Lower leg skin (tissue), 4 donors: Measurements from ENCODE around the gene HPD. TPM values are rescaled to one million over a fixed set of nuclear protein-coding genes. Genes with fewer than 3 reads are reported as not detected.

Experiments used
- DNase-seq, 2 donors: peaks; one replicate each; pipeline ENCODE4 v3.0.0-alpha.2; 2019; ENCODE audit warnings: low spot score in 2 of 2
- H3K4me3 ChIP-seq: fragments of 200-600 bp; sonication (generic); 2 replicates; pipeline ENCODE4 v1.5.1; 2017; ENCODE audit warnings: mild to moderate bottlenecking, low read depth; ENCODE audit not compliant: poor library complexity, severe bottlenecking
- POLR2A ChIP-seq, 2 donors: fragments of 450-650 bp; IDR thresholded peaks; one replicate each; pipeline ENCODE4 v1.6.1; 2016 to 2017; ENCODE audit warnings: antibody characterized with exemption in 2 of 2, mild to moderate bottlenecking in 1 of 2, moderate library complexity in 1 of 2
- WGBS, 2 donors: methylation state at CpG; one replicate each; pipeline ENCODE4 v1.1.5; 2018; 5-methylcytosine and 5-hydroxymethylcytosine counted together
- intact Hi-C: fragments of 100-400 bp; cut with DNase I; formaldehyde crosslinking; loops from one replicate; pipeline ENCODE4 v1.15.0; 2023; ENCODE audit warnings: low total_unique reads
- total RNA-seq, 4 donors: library from RNA; depleted of rRNA; stranded (reverse); fragments of >200 nt; gene quantifications; one replicate each; pipeline ENCODE4 v1.1.0, GENCODE V29; 2016
- TF ChIP-seq, protein P1 (sequence below), 3 donors: fragments of 450-650 bp; IDR thresholded peaks; one replicate each; pipeline ENCODE4 v1.5.1; 2016; ENCODE audit warnings: antibody characterized with exemption in 3 of 3, mild to moderate bottlenecking in 3 of 3, moderate library complexity in 2 of 3

HPD gene
- total RNA-seq, 4 donors from 2014 or later: not detected

DNA sequence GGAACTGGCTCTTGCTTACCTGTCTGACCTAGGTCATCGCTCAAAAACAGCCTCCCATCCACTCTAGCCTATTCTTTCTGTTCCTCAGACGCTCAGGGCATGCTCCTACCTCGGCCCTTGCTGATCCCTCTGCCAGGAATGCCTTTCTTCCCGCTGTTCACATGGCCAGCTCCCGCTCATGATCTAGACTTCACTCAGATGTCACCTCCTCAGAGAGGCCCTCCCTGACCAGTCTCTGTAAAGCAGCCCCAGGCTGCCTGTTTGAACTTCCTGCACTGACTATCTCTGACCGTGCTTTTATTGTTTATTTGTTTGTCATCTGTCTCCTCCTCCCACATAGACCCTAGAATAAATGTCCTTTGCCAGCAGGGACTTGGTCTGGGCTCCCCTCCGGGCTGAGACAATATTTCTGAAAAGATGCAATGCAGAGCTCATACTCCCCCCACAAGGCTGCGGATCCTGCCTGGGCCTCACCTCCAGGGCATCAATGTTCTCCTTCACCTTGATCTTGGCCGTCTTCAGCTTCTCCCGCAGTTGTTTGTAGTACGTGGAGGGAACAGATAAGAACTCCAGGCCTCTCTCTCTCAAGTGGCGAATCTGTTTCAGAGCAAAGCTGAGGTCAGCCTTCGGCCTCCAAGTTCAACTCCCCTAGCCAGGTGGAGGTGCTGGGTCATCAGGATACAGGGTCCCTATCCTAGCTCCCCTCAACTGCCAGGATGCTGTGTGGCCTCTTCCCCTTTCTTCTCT lies 15.2 kb downstream of the HPD start:
- H3K4me3 ChIP-seq: no peak overlapping the region
- no peak for DNase-seq
- TF ChIP-seq, protein P1, sequence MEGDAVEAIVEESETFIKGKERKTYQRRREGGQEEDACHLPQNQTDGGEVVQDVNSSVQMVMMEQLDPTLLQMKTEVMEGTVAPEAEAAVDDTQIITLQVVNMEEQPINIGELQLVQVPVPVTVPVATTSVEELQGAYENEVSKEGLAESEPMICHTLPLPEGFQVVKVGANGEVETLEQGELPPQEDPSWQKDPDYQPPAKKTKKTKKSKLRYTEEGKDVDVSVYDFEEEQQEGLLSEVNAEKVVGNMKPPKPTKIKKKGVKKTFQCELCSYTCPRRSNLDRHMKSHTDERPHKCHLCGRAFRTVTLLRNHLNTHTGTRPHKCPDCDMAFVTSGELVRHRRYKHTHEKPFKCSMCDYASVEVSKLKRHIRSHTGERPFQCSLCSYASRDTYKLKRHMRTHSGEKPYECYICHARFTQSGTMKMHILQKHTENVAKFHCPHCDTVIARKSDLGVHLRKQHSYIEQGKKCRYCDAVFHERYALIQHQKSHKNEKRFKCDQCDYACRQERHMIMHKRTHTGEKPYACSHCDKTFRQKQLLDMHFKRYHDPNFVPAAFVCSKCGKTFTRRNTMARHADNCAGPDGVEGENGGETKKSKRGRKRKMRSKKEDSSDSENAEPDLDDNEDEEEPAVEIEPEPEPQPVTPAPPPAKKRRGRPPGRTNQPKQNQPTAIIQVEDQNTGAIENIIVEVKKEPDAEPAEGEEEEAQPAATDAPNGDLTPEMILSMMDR (IDR thresholded peaks at IDR 0.05): no peak
- no peak for TF ChIP-seq POLR2A (IDR thresholded peaks at IDR 0.05)
- intact Hi-C loops: no loop called here
- WGBS, 2 donors: 77 to 79% methylated on average over 13 of the region's 13 CpGs

DNA sequence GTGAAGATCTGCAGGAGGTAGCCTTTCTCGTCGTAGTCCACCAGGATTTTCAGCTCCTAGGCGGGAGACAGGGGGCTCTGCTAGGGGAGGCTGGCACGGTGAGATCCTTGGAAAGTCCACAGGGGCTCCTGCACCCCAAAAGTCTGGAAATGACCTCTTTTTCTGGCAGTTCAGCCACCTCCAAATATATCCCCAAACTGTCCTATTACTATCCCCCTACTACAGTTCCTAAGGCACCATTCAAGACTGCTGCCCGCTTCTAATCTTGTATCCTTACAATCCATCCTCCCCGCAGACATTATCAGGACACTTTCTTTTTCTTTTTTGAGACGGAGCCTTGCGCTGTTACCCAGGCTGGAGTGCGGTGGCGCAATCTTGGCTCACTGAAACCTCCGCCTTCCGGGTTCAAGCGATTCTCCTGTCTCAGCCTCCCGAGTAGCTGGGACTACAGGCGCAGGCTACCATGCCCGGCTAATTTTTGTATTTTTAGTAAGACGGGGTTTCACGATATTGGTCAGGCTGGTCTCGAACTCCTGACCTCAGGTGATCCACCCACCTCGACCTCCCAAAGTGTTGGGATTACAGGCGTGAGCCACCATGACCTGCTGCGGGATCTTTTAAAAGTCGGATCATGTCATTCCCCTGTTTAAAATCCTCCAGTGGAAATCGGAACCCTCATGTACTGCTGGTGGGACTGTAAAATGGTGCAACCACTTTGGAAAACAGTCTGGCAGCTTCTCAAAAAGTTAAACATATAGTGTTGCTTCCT lies 18.5 kb downstream of the HPD start:
- intact Hi-C loops: no loop called here
- peak overlapping the region; percentile 20 for H3K4me3 ChIP-seq
- TF ChIP-seq, protein P1 (IDR thresholded peaks at IDR 0.05): no peak
- no peak for TF ChIP-seq POLR2A (IDR thresholded peaks at IDR 0.05)
- DNase-seq: no peak
- 75 to 76% methylated on average over 24 of the region's 24 CpGs for WGBS, 2 donors

DNA sequence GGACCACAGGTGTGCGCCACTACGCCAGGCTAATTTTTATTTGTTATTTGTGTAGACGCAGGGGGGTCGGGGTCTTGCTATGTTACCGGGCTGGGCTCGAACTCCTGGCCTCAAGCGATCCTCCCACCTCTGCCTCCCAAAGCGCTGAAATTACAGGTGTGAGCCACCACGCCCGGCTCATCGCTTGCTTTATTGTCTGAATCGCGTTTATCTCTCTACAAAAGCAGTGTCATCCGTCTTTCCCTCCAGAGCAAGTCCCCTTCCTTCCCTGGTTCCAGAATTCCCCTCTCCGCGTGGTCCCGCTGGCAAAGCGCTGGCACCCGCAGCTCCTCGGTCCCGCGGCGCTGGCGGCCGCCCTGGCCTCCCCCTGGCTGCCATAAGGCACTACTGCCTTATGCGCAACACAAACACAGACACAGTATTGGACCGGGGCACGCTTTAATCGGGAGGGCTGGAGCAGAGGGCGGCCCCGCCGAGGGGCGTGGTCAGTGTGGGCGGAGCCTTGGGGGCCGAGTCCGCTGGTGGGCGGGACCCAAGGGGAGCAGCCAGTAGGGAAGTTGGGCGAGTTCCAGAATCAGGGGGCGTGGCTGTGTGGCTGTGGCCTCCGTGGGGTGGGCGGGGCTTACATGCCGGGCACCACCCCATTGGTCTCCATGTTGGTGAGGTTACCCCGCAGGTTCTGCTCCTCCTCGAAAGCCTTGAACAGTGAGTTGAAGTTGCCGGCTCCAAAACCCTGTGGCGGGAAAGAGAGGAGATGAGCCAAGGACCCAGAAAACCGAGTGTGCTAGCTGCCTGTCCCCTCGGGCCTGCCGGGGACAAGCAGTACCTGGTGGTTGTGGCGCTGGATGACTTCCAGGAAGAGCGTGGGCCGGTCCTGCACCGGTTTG lies 19.3 kb downstream of the HPD start:
- WGBS, 2 donors: 12 to 17% methylated on average over 31 to 53 of the region's 53 CpGs

DNA sequence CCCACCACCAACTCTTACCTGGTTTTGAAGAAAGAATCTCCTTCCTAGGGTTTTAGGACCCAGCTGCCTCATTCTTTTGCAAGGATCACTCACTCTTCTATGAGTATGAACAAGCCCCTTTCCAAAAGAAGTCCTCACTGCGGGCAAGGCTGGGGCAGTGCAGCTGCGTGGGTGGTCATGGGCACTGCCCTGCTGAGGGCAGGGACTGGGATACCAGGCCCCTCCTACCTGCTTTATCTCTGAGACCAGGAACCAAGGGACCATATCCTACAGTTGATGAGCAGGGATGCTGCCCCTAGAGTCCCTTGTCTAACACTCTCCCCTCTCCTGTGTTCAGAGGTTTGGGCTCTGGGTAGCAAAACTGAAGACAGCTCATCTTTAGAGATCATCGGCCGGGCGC lies 20.5 kb downstream of the HPD start:
- intact Hi-C loops: no loop called here
- DNase-seq: no peak
- H3K4me3 ChIP-seq: no peak overlapping the region
- no peak for TF ChIP-seq POLR2A (IDR thresholded peaks at IDR 0.05)
- TF ChIP-seq, protein P1 (IDR thresholded peaks at IDR 0.05): no peak
- 79 to 81% methylated on average over 5 of the region's 5 CpGs for WGBS, 2 donors

More for the DNA sequence above, 19.3 kb downstream of the HPD start:
- DNase-seq: peak; percentile 99 to 100
- TF ChIP-seq POLR2A (IDR thresholded peaks at IDR 0.05): no peak
- TF ChIP-seq, protein P1 (IDR thresholded peaks at IDR 0.05): no peak
- intact Hi-C loops: no loop called here
- H3K4me3 ChIP-seq: peak overlapping the region; percentile 20

DNA sequence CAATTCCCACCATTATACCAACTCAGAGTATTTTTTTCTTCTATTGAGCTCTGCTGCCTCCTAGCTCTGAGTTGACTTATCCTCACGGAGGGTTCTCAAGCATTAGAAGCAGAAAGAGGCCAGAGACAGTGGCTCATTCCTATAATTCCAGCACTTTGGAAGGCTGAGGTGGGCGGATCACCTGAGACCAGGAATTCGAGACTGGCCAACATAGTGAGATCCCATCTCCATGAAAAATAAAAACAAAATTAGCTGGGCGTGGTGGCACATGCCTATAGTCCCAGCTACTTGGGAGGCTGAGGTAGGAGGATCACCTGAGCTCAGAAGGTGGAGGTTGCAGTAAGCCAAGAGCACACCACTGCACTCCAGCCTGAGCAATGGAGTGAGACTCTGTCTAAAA lies 21.0 kb downstream of the HPD start:
- H3K4me3 ChIP-seq: no peak overlapping the region
- intact Hi-C loops: no loop called here
- DNase-seq: no peak
- no peak for TF ChIP-seq POLR2A (IDR thresholded peaks at IDR 0.05)
- TF ChIP-seq, protein P1 (IDR thresholded peaks at IDR 0.05): no peak
- 77 to 81% methylated on average over 4 of the region's 4 CpGs for WGBS, 2 donors
